ENCODE measurements around the gene PRXL2A.
"Not testable (repeated sequence)": the region's sequence is repeated elsewhere in the genome, so short reads cannot be mapped to it uniquely, and the experiment has no call there.

PRXL2A gene

DNA sequence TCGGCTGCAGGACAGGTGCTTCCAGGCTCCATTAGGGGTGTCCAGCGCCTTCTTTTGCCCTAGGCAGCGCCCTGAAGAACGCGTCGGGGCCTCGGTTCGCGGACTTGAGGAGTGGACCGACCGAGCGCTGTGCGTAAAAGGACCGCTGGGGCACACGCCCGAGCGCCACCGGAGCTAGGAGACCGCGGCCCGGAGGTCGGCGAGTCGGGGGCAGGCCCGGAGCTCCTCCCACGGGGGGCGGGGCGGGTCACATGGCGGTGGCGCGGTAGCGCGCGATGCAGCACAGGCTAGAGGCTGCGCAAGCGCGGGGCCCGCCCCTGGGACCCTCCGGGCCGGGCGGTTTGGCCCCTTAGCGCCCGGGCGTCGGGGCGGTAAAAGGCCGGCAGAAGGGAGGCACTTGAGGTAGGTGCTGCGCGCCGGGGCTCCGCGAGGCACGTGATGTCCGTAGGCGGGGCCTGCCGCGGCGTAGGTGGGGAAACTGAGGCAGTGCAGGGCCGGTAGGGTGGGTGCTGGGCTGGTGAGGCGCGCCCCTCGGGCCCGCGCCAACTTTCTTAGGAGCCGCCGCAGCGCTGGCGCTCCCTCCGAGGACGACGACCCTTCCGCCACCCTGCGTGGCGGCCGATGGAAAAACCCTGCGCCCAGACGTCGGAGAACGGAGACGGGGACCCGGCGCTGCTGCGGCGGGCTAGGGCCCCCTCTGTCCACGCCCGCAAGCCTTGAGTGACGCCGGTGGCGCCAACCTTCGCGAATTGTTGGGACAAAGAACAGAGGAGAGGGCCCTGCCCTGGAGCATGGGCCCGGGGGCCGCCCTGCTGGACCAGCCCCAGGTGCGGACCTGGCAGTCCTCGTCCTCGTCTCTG is at the start of gene PRXL2A:
Gene PRXL2A, plus strand, starts transcription at position 310 of the 860 bp plus-strand sequence. CDS start 11,917 bp downstream, outside the sequence.
- peak; percentile 96 for DNase-seq (ENCODE audit: low spot score)
- no peak for TF ChIP-seq CTCF (IDR thresholded peaks at IDR 0.05; ENCODE audit: extremely low read depth, missing control alignments)

DNA sequence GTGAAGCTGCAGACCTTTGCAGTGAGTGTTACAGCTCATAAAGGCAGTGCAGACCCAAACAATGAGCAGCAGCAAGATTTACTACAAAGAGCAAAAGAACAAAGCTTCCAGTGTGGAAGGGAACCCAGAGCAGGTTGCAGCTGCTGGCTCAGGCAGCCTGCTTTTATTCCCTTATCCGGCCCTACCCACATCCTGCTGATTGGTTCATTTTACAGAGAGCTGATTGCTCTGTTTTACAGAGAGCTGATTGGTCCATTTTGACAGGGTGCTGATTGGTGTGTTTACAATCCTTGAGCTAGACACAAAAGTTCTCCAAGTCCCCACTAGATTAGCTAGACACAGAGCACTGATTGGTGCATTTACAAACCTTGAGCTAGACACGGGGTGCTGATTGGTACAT is 49.4 kb upstream of the PRXL2A start:
- DNase-seq (ENCODE audit: low spot score): not testable (repeated sequence)

- TF ChIP-seq CTCF (IDR thresholded peaks at IDR 0.05; ENCODE audit: extremely low read depth, missing control alignments): no peak
- no peak for DNase-seq (ENCODE audit: low spot score)
These were observed 48.7 kb upstream of the PRXL2A start for GRCh38 chr10:80359644-80360043.

- TF ChIP-seq CTCF (IDR thresholded peaks at IDR 0.05; ENCODE audit: extremely low read depth, missing control alignments): no peak
These were observed 42.8 kb upstream of the PRXL2A start for GRCh38 chr10:80365510-80365909.

DNA sequence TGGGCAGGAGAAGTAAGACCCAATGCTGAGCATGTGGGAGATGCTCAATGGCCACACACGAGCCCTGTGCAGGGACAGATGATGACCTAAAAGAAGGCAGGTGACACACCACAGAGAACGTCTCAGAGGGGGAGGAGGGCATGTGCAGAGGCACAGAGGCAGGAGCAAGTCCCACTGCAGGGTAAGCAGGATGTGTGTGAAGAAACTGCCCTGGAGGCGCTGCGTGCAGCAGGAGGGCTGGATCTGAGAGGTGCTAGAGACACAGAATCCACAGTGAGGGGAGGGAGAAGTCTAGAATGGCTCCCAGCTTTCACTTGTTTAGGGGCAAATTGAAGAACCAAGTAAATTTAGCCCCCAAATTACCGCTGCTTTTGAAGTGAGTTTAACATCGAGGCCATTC is 36.9 kb upstream of the PRXL2A start:
- no peak for TF ChIP-seq CTCF (IDR thresholded peaks at IDR 0.05; ENCODE audit: extremely low read depth, missing control alignments)
- no peak for DNase-seq (ENCODE audit: low spot score)

More at GRCh38 chr10:80365510-80365909, 42.8 kb upstream of the PRXL2A start:
- DNase-seq (ENCODE audit: low spot score): no peak

DNA sequence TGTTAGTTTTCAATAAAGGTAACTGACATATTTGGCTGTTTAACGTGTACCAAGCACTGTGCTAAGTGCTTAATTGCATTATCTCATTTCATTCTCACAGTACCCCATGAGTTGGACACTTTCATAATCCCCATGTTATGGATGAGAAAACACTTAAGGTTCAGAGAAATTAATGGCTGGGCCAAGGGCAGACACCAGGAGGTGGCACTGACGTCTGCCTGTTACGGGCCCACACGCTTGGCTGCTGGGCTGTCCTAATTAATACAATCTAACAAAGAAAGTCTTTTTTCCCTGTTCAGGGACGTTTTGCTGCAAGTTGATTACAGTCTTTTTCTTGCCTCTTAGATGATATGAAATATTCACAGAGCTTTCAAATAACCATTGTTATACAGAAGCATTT is 35.7 kb upstream of the PRXL2A start:
- no peak for DNase-seq (ENCODE audit: low spot score)
- TF ChIP-seq CTCF (IDR thresholded peaks at IDR 0.05; ENCODE audit: extremely low read depth, missing control alignments): no peak

GRCh38 chr10:80373502-80373901 is 34.8 kb upstream of the PRXL2A start:
- no peak for TF ChIP-seq CTCF (IDR thresholded peaks at IDR 0.05; ENCODE audit: extremely low read depth, missing control alignments)
- DNase-seq (ENCODE audit: low spot score): no peak

GRCh38 chr10:80379701-80380100 is 28.6 kb upstream of the PRXL2A start:
- no peak for DNase-seq (ENCODE audit: low spot score)
- no peak for TF ChIP-seq CTCF (IDR thresholded peaks at IDR 0.05; ENCODE audit: extremely low read depth, missing control alignments)
